Fibroblast of skin of left quadriceps (primary cell): Measurements from ENCODE around the gene SELENOP.
A peak's percentile ranks its signal among the peaks of the same experiment; 100 is the strongest.

Source experiments
- DNase-seq, 2 experiments: peaks; one replicate each; pipeline ENCODE4 v3.0.0-alpha.2; 2013; ENCODE audit warnings: low read depth in 2 of 2

Gene SELENOP

DNA sequence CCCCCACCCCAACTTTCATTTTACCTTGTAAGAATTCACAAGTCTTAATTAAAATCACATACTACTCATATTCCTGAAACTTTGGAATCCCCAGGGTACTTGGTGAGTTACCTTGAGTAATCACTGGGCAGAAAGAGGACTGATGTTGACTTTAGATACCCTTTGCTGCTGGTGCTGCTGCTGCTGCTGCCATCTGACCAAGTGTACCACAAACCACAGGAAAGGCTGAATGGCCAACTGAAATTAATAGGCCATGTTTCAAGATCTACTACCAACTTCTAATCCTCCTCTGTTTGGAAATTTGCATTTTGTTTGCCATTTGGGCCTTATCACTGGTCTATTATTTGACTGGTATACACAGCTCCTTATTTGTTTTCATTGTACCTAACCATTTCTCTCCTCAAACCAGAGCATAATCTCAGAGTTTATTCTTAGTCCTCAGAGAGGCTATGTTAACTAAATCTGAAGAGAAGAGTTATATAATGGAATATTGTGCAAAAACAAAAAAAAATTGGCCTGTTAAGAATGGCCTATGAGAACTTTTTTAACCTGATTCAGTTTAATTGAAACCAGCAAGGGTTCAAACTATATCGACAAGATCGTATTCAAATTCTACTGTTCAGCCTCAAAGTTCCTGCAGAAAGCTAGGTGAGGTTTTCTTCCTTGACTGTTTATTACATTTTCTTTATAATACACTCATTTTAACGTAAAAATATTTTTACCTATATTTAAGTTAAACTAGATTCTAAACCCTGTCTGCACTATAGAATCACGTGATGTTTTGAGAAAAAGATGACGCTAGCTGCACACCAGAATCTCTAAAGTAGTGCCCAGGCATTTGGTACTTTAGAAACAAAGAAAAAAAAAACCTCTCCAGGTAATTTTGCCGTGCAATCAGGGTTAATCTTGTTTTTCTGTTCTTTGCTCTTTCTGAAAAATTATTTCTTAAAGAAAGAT, 13.1 kb downstream of the SELENOP start:
- no peak for DNase-seq

DNA sequence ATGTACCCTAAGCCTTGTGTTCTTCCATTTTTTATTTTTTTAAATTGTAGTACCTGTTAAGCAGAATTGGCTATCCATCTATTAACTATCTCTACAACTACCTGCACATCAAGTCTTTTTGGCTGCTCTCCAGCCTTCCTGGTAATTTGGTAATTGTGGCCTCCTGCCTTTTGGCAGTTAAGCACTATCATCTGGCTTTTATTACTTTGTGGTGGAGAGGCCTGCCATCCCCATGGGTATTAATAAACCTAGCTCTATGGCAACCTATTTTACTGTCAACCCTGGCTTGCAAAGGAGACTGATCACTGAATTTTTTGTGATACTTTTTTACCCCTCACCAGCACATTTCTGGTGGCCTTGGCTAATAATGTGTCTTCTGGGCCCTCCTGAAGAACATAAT, 20.5 kb downstream of the SELENOP start:
- DNase-seq: peak; percentile 25 to 29

DNA sequence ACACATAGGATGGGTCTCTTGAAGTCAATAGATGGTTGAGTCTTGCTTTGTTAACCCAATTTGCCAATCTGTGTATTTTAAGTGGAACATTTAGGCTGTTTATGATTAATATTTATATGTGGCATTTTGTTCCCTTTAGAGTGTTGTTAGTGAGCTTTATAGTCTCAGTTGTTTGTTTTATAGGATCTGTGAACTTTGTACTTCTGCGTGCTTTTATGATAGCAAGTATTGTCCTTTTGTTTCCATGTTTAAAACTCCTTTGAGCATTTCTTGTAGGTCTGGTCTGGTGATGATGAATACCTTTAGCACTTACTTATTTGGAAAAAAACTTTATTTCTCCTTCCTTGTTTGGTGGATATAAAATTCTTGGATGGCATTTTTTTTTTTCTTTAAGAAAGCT, 23.8 kb downstream of the SELENOP start:
- no peak for DNase-seq

DNA sequence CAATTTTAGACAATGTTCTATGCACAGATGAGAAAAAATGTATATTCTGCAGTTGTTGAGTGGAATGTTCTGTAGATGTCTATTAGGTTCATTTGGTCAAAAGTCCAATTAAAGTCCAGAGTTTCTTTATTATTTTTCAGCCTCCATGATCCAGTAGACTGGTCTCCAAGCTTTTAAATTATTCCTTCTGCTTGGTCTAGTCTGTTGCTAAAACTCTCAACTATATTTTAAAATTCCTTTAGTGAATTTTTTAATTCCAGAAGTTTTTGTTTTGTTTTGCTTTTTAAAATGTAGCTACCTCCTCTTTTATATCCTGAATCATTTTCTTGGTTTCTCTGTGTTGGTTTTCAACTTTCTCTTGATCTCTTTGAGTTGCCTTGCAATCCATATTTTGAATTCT, 24.6 kb downstream of the SELENOP start:
- no peak for DNase-seq

DNA sequence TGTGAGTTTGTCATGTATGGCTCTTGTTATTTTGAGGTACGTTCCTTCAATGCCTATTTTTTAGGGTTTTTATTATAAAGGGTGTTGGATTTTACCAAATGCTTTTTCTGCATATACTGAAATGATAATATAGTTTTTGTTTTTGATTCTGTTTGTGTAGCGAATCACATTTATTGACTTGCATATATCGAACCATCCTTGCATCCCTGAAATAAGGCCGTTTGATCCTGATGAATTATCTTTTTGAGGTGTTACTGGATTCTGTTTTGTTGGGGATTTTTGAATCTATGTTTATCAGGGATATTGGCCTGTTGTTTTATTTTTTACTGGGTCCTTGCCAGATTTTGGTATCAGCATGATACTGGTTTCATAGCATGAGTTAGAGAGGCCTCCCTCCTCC, 25.9 kb downstream of the SELENOP start:
- DNase-seq: no peak

DNA sequence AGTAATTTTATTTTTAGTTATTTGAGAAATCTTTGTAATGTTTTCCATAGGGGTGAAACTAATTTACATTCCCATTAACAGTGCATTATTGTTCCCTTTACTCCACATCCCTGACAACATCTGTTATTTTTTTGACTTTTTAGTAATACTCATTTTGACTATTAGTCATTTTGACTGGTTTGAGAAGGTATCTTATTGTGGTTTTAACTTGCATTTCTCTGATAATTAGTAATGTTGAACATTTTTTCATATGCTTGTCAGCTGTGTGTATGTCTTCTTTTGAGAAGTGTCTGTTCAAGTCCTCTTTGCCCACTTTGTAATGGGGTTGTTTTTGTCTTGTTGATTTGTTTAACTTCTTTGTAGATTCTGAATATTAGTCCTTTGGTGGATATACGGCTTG, 27.6 kb downstream of the SELENOP start:
- DNase-seq: no peak

DNA sequence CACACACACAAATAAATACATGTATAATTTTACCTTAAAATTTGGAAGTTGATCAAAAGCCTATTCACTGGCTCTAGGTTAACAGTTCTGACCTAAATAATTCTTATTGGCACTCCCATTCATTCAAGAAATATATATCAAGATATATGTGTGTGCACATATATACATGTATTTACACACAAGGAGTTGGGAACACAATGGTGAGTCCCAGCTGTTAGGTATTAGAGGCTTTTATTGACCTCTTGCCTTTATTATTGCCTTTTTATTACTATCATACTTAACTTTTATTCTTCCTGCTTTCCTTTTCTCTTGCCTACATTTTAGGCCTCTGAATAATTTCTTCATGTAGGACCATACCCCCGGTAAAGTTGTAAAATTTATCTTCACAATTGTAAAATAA, 30.1 kb downstream of the SELENOP start:
- no peak for DNase-seq

DNA sequence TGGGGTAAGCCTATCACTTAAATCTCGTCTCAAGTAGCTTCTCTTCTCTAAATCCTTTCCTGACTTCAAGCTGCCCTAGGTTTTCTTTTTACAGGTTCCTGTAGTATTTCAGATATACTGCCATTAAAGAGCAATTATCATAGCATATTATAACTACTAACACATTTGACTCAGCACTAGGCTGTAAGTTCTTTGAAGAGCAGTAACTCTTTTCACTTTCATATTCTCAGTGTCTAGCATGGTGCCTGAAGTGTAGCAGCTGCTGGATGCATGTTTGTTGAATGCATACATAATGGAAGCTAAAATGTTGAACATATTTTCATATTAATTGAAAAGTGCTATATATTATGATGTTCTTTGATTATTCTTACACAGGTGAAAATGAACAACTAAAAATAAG, 32.6 kb downstream of the SELENOP start:
- no peak for DNase-seq

DNA sequence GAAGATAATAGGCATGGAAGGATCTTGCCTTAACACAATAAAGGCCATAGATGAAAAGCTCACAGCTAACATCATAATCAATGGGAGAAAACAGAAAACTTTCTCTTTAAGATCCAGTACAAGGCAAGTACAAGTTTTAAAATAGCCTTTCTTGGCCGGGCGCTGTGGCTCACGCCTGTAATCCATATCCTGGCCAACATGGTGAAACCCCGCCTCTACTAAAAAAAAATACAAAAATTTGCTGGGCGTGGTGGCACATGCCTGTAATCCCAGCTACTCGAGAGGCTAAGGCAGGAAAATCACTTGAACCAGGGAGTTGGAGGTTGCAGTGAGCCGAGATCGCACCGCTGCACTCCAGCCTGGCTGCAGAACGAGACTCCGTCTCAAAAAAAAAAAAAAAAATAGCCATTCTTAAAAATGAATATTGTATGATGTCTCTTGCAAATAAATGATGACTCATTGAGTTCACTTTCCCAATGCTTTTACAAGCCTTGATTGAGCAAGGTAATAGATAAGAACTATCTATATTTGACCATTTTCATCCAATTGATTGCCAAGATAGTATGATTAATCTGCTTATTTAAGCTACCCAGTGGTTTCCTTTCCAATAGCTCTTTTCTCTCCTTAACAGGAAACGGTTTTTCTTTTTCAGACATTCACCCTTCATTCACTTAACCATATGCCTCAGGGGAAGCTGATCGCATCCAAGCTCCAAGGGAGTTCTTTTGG, 39.3 kb downstream of the SELENOP start:
- no peak for DNase-seq

DNA sequence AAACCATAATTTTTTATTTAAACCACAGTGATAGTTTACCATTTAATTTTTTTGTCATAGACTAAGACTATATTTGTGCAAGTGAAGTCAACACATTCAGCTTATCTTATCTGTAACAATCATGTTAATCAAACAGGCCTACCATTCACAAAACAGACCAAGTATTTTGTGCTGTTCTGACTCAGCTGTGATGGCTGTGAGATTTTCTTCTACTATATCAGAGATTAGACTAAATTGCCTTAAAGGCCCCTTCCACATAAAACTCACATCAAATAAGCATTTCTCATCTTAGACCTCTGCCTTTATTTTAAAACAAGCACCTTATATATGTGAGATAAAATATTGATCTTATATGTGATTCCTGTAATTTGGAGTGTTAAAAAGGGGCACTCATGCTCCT, 41.7 kb downstream of the SELENOP start:
- DNase-seq: no peak

DNA sequence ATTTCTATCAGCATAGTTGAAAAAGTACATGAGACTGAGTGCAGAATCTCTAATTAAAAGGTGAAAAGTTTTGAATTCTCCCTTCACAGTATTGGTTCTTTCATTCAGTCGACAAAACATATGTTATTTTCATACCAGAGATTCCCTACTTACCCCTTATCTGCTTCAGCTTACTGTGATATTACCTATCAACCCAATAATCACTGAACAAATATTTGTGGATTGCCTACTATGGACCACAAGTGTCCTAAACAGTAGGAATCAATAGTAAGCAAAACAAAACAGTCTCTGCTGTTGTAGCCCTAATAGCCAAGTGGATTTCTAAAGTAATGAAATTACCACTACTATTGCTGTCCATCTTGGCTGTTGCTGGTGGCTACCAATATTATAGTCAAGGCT, 43.6 kb downstream of the SELENOP start:
- no peak for DNase-seq

DNA sequence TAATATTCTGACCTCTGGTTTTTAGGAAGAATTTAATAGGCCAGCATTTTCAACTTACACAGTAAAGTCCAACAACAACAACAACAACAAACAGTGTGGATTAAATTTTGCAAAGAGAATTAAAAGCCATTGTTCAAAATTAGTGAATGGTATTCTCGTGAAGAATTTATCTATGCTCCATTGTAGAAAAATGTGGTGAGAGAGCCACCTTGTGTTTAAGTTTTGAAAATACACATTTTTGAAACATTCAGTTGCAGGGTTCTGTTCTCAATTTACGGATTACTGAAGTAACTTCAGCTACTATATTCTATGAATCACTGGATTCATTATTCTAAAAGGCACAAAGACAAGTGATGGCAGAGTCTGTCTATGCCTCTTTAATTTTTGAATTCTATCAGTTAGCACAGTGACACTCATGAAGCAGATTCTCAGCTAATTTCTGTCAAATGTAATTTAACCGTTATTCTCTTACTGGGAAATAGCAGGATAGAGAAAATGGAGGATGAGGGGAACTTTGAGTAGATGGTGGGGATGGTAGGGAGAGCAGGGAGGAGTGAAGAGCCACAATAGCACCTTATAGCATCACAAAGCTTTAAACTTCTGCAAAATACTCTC, 44.1 kb downstream of the SELENOP start:
- no peak for DNase-seq

DNA sequence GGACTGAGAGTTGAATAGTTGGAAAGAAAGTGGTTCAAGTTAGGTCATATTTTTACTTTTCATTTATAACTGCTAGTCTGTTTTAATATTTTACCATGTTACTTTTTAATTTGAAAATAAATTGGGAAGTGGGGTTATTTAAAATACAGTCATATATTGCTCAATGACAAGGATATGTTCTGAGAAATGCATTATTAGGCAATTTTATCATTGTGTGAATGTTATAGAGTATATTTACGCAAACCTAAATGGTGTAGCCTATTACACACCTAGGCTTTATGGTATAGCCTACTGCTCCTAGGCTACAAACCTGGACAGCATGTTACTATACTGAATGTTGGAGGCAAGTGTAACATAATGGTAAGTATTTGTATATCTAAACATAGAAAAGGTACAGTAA, 49.9 kb downstream of the SELENOP start:
- no peak for DNase-seq

DNA sequence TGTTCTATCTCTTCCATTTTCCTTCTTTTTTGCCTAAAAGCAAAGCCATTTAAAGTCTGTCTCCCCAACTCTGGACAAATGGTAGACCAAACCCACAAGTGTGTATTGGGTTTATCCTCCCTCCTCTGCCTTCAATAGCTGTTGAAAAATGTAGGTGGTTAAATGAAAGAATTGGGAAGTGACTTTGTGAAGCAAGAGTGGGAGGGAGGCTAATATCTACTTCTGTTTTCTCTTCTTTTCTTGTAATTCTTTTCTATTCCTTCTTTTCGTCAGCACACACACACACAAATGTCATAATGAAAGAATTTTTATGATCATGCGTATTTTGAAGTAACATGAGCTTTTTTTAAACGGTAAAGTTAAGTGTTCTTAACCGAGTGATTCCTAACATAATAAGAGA, 51.3 kb downstream of the SELENOP start:
- DNase-seq: no peak

DNA sequence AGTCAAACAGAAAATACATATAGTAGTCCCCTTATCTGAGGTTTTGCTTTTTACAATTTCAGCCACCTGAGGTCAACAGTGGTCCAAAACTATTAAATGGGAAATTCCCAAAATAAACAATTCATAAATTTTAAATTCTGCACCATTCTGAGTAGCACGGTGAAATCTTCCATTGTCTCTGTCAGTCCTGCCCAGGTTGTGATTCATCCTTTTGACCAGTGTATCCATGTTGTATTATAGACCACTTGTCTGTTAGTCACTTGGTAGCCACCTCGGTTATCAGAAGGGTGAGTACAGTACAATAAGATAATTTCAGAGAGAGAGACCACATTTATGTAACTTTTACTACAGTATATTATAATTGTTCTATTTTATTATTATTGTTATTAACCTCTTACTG, 52.2 kb downstream of the SELENOP start:
- DNase-seq: no peak

DNA sequence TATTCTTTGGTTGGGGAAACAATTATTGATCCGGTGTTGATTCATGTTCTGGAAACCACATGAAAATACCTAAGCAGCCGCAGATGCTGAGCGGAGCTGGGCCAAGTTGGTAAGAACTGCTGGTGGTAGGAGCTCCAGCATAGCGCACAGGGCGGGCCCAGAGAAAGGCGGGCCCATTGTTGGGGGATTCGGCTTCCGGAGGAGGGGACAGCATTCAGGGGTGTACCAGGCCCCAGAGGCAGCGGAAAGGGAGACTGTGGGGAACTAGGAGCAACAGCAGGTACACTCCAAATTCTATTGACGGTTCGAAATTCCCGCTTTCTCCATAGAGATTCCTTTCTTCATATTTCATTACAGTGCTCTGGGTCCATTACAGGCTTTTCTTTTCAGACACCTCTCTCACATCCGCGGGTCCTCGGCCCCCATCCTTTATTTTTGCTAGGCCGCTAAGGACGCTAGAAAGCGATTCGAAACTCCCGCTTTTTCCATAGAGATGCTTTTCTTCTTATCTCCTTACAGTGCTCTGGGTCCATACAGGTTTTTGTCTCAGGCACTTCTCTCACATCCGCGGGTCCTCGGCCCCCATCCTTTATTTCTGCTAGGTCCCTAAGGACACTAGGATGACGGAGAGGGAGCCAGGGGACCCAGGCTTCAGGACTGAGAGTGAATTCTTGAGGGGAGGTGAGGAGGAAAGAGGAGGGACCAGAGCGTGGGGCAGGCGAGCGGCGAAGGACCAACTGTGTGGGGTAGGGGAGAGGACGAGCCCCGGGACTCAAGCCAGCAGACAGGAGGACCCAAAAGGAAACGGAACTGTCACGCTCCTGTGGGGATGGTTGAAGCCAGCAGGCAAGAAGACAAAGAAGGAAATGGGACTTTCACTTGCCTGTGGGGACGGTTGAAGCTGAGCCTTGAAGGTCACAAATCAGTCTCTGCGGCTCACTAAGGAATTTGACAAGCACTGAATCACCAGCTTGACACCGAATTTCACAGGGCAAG, 54.8 kb downstream of the SELENOP start, which contains the start of gene CCDC152:
TSS of gene CCDC152 (plus strand) at position 213 of the 996 bp plus-strand sequence. CDS start 2,304 bp downstream, outside the sequence.
- peak; percentile 29 to 36 for DNase-seq

DNA sequence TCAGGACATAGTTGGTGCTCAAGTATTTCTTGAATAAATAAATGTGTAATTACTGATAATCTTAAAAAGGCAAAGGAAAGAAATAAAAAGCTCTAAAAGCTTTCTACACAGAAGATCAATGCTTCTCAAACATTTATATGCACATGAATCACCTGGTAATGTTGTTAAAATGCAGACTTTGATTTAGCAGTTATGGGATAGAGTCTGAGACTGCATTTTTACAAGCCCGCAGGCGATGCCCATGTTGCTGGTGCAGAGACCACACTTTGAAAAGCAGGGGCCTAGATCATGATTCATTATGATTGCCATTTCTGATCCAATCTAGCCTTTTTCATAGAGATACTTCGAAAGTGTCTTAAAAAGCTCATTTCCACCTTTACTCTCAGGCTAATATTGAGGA, 58.6 kb downstream of the SELENOP start:
- no peak for DNase-seq

DNA sequence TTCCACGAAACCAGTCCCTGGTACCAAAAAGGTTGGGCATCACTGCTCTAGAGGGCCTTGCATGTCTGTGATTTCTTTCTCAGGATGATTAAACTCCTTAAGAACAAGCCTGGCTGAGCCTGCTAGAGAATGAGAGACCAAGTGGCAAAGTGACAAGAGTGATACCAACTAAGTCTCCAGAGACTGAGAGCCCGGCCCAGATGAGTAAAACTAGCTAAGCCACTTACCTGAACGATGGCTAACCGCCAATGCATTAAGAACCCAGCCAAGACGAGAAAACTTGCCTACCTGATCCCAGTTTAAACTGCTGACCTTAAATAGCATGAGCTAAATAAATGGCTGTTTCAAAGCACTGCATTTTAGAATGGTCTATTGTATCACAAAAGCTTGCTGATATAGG, 60.6 kb downstream of the SELENOP start:
- no peak for DNase-seq

DNA sequence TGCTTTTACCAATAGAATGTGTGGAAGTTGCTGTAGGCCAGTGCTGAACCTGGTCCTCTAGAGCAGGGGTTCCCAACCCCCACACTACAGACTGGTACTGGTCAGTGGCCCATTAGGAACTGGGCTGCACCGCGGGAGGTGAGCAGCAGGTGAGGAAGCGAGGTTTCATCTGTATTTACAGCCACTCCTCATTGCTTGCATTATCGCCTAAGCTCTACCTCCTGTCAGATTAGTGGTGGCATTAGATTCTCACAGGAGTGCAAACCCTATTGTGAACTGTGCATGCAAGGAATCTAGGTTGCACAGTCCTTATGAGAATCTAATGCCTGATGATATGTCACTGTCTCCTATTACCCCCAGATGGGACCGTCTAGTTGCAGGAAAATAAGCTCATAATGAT, 61.2 kb downstream of the SELENOP start:
- DNase-seq: no peak
